SK-N-MC (cell line): ENCODE results near the gene MAP4.
"Not testable (repeated sequence)": the region's sequence is repeated elsewhere in the genome, so short reads cannot be mapped to it uniquely, and the experiment has no call there.

Experiments used
- DNase-seq: peaks from one replicate; pipeline ENCODE4 v3.0.0-alpha.2; 2011; ENCODE audit warnings: low read depth, low spot score
- H3K27ac ChIP-seq: fragments of 200-600 bp; sonication (generic); 2 replicates; pipeline ENCODE4 v1.5.1; 2016; ENCODE audit warnings: mixed run types
- H3K36me3 ChIP-seq: fragments of 200-600 bp; sonication (generic); 2 replicates; pipeline ENCODE4 v1.6.1; 2017; ENCODE audit warnings: antibody characterized with exemption, low read length, mixed read lengths; ENCODE audit not compliant: insufficient read depth
- H3K4me3 ChIP-seq: fragments of 200-600 bp; sonication (generic); 2 replicates; pipeline ENCODE4 v1.5.1; 2016
- H3K9ac ChIP-seq: fragments of 200-600 bp; sonication (generic); 2 replicates; pipeline ENCODE4 v1.8.0; 2017; ENCODE audit warnings: mixed run types, mixed read lengths; ENCODE audit not compliant: insufficient read length
- H3K9me3 ChIP-seq: fragments of 200-600 bp; sonication (generic); 2 replicates; pipeline ENCODE4 v1.6.1; 2017; ENCODE audit warnings: low read depth, mild to moderate bottlenecking, antibody characterized with exemption, low read length, moderate library complexity, mixed read lengths
- EZH2 ChIP-seq: fragments of 200-600 bp; sonication (generic); IDR thresholded peaks from one replicate; pipeline ENCODE4 v1.6.1; 2017; ENCODE audit warnings: antibody characterized with exemption
- FOXP2 ChIP-seq: optimal IDR thresholded peaks from 2 replicates; pipeline ENCODE3; 2011; ENCODE audit warnings: mild to moderate bottlenecking, moderate library complexity; ENCODE audit not compliant: insufficient read depth; ENCODE audit errors: extremely low read length, control extremely low read depth
- POLR2AphosphoS5 ChIP-seq: IDR thresholded peaks from 2 replicates; pipeline ENCODE4 v1.6.1; 2012; ENCODE audit warnings: mild to moderate bottlenecking, low read depth, low read length, borderline replicate concordance

MAP4 gene

GRCh38 chr3:48022178-48022577, 6.0 kb upstream of the MAP4 start:
- no peak overlapping the region for H3K27ac ChIP-seq
- H3K9me3 ChIP-seq, result no peaks in the 10 kb centered on the region
- no peak for DNase-seq
- H3K9ac ChIP-seq, result no peak overlapping the region
- H3K4me3 ChIP-seq, result no peak overlapping the region
- H3K36me3 ChIP-seq, result peaks cover 3% of the 10 kb centered on the region; the same call in 1 of the 2 replicates
- TF ChIP-seq FOXP2, result no peak
- no peak for TF ChIP-seq POLR2AphosphoS5
- TF ChIP-seq EZH2, result no peak

- no peak overlapping the region for H3K9ac ChIP-seq
- no peak overlapping the region for H3K27ac ChIP-seq
- no peak overlapping the region for H3K4me3 ChIP-seq
- H3K9me3 ChIP-seq, result no peaks in the 10 kb centered on the region
- TF ChIP-seq EZH2, result no peak
- no peak for TF ChIP-seq POLR2AphosphoS5
- TF ChIP-seq FOXP2, result no peak
- H3K36me3 ChIP-seq, result peaks cover 3% of the 10 kb centered on the region; the same call in 1 of the 2 replicates
- DNase-seq, result no peak
Measured at GRCh38 chr3:48018841-48019240, 2.6 kb upstream of the MAP4 start.

GRCh38 chr3:48015431-48016180, 610 bp downstream of the MAP4 start:
- TF ChIP-seq FOXP2 (no peak), EZH2 (no peak), POLR2AphosphoS5 (no peak)
- peak overlapping the region; percentile 96 for H3K27ac ChIP-seq
- peak overlapping the region; percentile 35 for H3K9ac ChIP-seq
- no peak for DNase-seq
- H3K4me3 ChIP-seq, result peak overlapping the region; percentile 55
- H3K9me3 ChIP-seq, result no peaks in the 10 kb centered on the region
- H3K36me3 ChIP-seq, result peaks cover 3% of the 10 kb centered on the region; the same call in 1 of the 2 replicates

- Histone ChIP-seq H3K36me3 (peaks cover 3% of the 10 kb centered on the region; the same call in 1 of the 2 replicates), H3K9me3 (no peaks in the 10 kb centered on the region), H3K27ac (peak overlapping the region; percentile 54; the same call in 1 of the 2 replicates), H3K9ac (no peak overlapping the region), H3K4me3 (no peak overlapping the region)
- no peak for DNase-seq
- TF ChIP-seq EZH2 (no peak), POLR2AphosphoS5 (no peak), FOXP2 (no peak)
Measured at GRCh38 chr3:48014358-48014757, 1.9 kb downstream of the MAP4 start.

DNA sequence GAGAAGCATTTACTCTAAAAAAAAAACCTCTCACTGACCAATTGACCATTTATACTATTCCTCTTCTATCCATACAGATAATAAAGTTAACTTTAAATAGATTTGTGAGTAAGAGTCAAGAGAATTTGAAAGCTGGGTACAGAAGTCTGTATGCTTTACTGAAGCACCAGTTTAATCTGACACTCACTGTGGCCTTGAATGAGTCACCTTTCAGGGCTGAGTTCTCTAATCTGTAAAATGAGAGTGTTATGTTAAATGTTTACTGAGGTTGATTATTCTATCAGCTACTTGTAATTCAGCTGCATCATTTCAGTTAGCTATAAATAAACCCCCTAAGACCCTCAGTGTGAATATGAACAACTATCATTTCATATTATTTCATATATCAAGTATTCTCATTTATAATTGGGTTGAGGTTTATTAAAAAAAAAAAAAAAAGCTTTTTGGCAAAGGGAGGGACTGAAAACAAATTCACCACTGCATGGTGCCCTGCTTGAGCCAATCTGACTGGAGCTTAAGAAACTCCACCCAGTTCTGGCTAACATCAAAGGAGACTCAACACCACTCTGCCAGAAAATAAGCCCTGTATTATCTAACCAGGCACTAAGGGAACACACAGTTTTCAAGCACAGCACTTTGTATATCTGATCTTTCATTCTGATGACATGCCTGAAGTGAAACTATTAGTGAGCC, 2.8 kb downstream of the MAP4 start:
- TF ChIP-seq FOXP2 (no peak), POLR2AphosphoS5 (no peak), EZH2 (no peak)
- no peak overlapping the region for H3K9ac ChIP-seq
- no peak for DNase-seq

GRCh38 chr3:48012659-48013058, 3.6 kb downstream of the MAP4 start:
- DNase-seq, result no peak
- Histone ChIP-seq H3K36me3 (no peaks in the 10 kb centered on the region; the same call in 1 of the 2 replicates), H3K9me3 (no peaks in the 10 kb centered on the region), H3K9ac (no peak overlapping the region), H3K4me3 (no peak overlapping the region), H3K27ac (no peak overlapping the region)
- TF ChIP-seq POLR2AphosphoS5 (no peak), FOXP2 (no peak), EZH2 (no peak)

More for the DNA sequence above, 2.8 kb downstream of the MAP4 start:
- Histone ChIP-seq H3K27ac (no peak overlapping the region), H3K4me3 (no peak overlapping the region), H3K36me3 (peaks cover 3% of the 10 kb centered on the region; the same call in 1 of the 2 replicates), H3K9me3 (no peaks in the 10 kb centered on the region)

GRCh38 chr3:48008066-48008465, 8.2 kb downstream of the MAP4 start:
- not testable (repeated sequence) for H3K4me3 ChIP-seq, H3K9ac ChIP-seq, H3K27ac ChIP-seq, DNase-seq, H3K36me3 ChIP-seq, H3K9me3 ChIP-seq

GRCh38 chr3:48007361-48007760, 8.9 kb downstream of the MAP4 start:
- H3K36me3 ChIP-seq, H3K9me3 ChIP-seq, H3K4me3 ChIP-seq, H3K27ac ChIP-seq, DNase-seq, H3K9ac ChIP-seq: not testable (repeated sequence)

- not testable (repeated sequence) for H3K36me3 ChIP-seq, H3K27ac ChIP-seq, H3K9ac ChIP-seq, H3K9me3 ChIP-seq, DNase-seq, H3K4me3 ChIP-seq
Measured at GRCh38 chr3:48006794-48007193, 9.4 kb downstream of the MAP4 start.
